ENCODE results near the gene PDE3A. TPM values are rescaled to one million over a fixed set of nuclear protein-coding genes. Genes with fewer than 3 reads are reported as not detected.

Gene PDE3A
- total and polyA plus RNA-seq, 2 experiments from 2014 or later: 1.8 to 2.7 TPM

DNA sequence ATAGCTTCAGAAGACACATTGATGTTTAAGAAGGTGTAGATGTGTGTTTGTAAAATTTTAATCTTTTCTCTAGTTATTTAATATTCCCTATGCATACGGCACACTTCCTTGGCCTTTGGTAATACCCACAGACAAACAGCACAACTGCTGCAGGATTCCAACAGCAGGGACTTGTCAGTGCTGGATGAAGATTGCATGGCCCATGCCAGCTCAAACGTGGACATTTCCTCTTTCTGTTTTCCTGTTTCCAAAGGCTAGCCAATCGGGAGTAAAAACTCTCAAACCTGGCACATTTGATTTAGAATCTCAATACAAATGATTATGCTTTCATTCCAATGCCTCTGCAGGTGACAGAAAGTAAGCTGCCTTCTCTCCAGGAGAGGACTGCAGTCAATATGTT lies 22.5 kb upstream of the PDE3A start:
- DNase-seq (ENCODE audit: low read depth in 1 of 2, low spot score in 1 of 2): peak in 1 of 2 donors; percentile 20
- TF ChIP-seq, protein P1, sequence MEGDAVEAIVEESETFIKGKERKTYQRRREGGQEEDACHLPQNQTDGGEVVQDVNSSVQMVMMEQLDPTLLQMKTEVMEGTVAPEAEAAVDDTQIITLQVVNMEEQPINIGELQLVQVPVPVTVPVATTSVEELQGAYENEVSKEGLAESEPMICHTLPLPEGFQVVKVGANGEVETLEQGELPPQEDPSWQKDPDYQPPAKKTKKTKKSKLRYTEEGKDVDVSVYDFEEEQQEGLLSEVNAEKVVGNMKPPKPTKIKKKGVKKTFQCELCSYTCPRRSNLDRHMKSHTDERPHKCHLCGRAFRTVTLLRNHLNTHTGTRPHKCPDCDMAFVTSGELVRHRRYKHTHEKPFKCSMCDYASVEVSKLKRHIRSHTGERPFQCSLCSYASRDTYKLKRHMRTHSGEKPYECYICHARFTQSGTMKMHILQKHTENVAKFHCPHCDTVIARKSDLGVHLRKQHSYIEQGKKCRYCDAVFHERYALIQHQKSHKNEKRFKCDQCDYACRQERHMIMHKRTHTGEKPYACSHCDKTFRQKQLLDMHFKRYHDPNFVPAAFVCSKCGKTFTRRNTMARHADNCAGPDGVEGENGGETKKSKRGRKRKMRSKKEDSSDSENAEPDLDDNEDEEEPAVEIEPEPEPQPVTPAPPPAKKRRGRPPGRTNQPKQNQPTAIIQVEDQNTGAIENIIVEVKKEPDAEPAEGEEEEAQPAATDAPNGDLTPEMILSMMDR (IDR thresholded peaks at IDR 0.05; ENCODE audit: low read depth, low read length): no peak
- no peaks in the 10 kb centered on the region for H3K27me3 ChIP-seq
- no peaks in the 10 kb centered on the region for H3K36me3 ChIP-seq
- no peak overlapping the region for H3K27ac ChIP-seq
- no peak overlapping the region for H3K4me3 ChIP-seq
- H3K9me3 ChIP-seq (ENCODE audit: low read depth): no peaks in the 10 kb centered on the region
- H3K4me1 ChIP-seq (ENCODE audit: low read depth): no peaks in the 10 kb centered on the region

DNA sequence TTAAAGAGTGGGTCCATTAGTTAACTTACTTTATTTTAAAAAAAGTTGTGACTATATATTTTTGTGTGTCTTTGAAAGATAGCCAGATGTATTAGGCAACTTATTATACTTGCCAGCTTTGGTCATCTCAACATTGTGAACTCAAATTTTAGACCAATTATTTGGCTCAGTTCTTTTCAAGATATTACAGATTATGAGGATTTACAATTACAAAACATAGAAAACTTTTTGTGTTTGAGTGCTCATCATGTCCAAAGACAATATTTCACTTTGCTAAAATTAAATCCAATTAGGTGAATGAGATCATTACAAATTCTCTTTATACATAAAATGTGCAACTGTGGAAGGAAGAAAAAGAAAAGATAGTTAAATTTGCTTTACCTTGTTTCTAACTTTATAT lies 18.3 kb upstream of the PDE3A start:
- Histone ChIP-seq H3K36me3 (no peaks in the 10 kb centered on the region), H3K27me3 (no peaks in the 10 kb centered on the region), H3K4me1 (ENCODE audit: low read depth) (no peaks in the 10 kb centered on the region), H3K4me3 (no peak overlapping the region), H3K27ac (no peak overlapping the region), H3K9me3 (ENCODE audit: low read depth) (no peaks in the 10 kb centered on the region)
- TF ChIP-seq, protein P1 (IDR thresholded peaks at IDR 0.05; ENCODE audit: low read depth, low read length): no peak
- DNase-seq (ENCODE audit: low read depth in 1 of 2, low spot score in 1 of 2): peak in 1 of 2 donors; percentile 38

DNA sequence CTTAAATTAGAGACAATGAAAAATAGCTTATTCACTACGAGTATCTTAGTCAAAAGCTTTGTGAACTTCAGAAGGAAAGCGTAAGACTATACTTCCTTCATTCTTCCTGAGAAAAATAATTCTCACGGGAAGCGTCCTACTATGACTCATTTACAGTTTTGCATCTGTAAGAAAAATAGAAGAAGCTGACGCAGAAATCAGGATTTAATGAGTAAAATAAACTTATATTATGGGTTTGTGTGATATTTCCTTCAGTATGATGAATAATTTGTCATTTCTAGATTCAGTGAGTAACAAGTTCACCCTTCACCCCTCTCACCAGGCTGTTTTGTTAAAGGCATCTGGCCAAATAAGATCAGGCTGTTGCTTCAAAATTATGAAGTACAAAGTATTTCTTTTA lies 17.8 kb upstream of the PDE3A start:
- TF ChIP-seq, protein P1 (IDR thresholded peaks at IDR 0.05; ENCODE audit: low read depth, low read length): no peak
- H3K27ac ChIP-seq: no peak overlapping the region
- no peaks in the 10 kb centered on the region for H3K27me3 ChIP-seq
- no peaks in the 10 kb centered on the region for H3K9me3 ChIP-seq (ENCODE audit: low read depth)
- H3K4me3 ChIP-seq: no peak overlapping the region
- no peaks in the 10 kb centered on the region for H3K4me1 ChIP-seq (ENCODE audit: low read depth)
- H3K36me3 ChIP-seq: no peaks in the 10 kb centered on the region
- DNase-seq (ENCODE audit: low read depth in 1 of 2, low spot score in 1 of 2): peak in 1 of 2 donors; percentile 67

DNA sequence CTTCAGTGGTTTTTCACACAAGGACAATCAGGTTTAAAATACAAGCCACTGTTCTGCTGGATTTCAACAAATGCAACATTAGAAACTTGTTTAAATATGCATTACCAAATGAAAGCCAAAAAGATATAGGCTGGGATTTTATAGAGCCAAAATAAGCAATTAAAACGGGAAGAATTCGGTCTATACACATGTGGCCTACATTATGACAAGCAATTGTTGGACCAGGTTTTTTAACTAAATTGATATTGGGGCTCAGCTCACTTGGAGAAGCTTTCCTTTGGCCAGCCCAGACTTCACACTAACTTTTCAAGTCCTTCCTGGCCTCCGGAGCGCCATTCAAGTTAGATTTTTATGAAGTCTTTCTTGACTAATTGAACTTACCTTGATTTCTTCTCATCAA lies 16.9 kb upstream of the PDE3A start:
- H3K9me3 ChIP-seq (ENCODE audit: low read depth): no peaks in the 10 kb centered on the region
- H3K4me1 ChIP-seq (ENCODE audit: low read depth): no peaks in the 10 kb centered on the region
- H3K36me3 ChIP-seq: no peaks in the 10 kb centered on the region
- no peak overlapping the region for H3K27ac ChIP-seq
- TF ChIP-seq, protein P1 (IDR thresholded peaks at IDR 0.05; ENCODE audit: low read depth, low read length): no peak
- no peak overlapping the region for H3K4me3 ChIP-seq
- no peaks in the 10 kb centered on the region for H3K27me3 ChIP-seq
- DNase-seq (ENCODE audit: low read depth in 1 of 2, low spot score in 1 of 2): no peak

DNA sequence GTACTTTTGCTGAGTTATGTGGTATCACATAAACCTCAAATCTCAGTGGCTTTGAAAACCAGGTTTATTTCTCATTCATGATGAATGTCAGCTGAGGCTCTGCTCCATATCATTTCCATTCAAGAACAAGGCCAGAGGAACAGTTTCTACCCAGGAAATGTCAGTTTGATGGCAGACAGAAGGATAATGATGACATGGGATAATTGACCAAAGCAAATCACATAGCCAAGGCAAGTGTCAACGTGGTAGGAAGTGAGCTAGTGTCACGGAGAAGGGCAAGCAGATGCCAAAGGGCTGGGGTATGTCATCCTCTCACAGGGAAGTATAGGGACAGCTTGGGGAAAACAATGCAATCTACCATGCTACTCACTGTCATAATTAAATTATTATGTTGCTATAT lies 12.3 kb upstream of the PDE3A start:
- Histone ChIP-seq H3K27me3 (no peaks in the 10 kb centered on the region), H3K27ac (no peak overlapping the region), H3K4me1 (ENCODE audit: low read depth) (no peaks in the 10 kb centered on the region), H3K9me3 (ENCODE audit: low read depth) (no peaks in the 10 kb centered on the region), H3K4me3 (no peak overlapping the region), H3K36me3 (no peaks in the 10 kb centered on the region)
- TF ChIP-seq, protein P1 (IDR thresholded peaks at IDR 0.05; ENCODE audit: low read depth, low read length): no peak
- DNase-seq (ENCODE audit: low read depth in 1 of 2, low spot score in 1 of 2): no peak

DNA sequence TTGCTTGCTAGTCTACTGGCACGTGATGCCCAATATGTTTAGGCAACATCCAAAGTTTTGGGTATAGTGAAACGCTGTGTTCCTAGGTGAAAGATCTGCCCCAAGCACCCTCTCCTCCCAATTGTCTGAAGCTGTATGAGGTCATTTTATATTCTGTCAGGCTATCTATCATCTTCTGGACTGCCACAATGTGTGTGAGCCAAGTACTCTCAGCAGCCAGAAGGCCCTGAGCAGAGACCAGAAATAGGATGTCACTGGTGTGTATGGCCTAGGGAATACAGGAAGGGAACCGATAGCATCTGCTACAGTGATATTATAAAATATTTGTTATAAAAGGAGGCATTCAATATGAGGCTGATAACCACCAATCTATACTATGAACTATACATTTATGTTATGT lies 7.9 kb upstream of the PDE3A start:
- Histone ChIP-seq H3K4me3 (no peak overlapping the region), H3K9me3 (ENCODE audit: low read depth) (no peaks in the 10 kb centered on the region), H3K36me3 (no peaks in the 10 kb centered on the region), H3K27ac (no peak overlapping the region), H3K27me3 (peaks cover 5% of the 10 kb centered on the region), H3K4me1 (ENCODE audit: low read depth) (no peaks in the 10 kb centered on the region)
- no peak for DNase-seq (ENCODE audit: low read depth in 1 of 2, low spot score in 1 of 2)
- TF ChIP-seq, protein P1 (IDR thresholded peaks at IDR 0.05; ENCODE audit: low read depth, low read length): no peak

All from cardiac muscle cell (in vitro differentiated cells and primary cell).